ENCODE data around the gene KCNT2.

The KCNT2 gene

GRCh38 chr1:196209983-196210382 is 398.3 kb downstream of the KCNT2 start:
- Histone ChIP-seq H3K9me3 (ENCODE audit: insufficient read depth, low read length) (no peaks in the 10 kb centered on the region), H3K36me3 (ENCODE audit: insufficient read depth, insufficient read length, low read length) (no peaks in the 10 kb centered on the region), H3K27me3 (ENCODE audit: insufficient read depth, insufficient read length) (no peaks in the 10 kb centered on the region), H3K4me1 (ENCODE audit: insufficient read depth, insufficient read length) (no peaks in the 10 kb centered on the region), H3K4me3 (ENCODE audit: insufficient read length, low read depth) (no peak overlapping the region), H3K9ac (ENCODE audit: insufficient read length, low read depth) (no peak overlapping the region)
- DNase-seq (ENCODE audit: low read depth, low spot score) = no peak
- TF ChIP-seq ZNF274 (IDR thresholded peaks at IDR 0.05; ENCODE audit: low read depth, low read length) (no peak), SUZ12 (IDR thresholded peaks at IDR 0.05; ENCODE audit: extremely low read depth, insufficient read depth, insufficient read length) (no peak), YY1 (IDR thresholded peaks at IDR 0.05; ENCODE audit: insufficient read depth, insufficient read length) (no peak)

- Histone ChIP-seq H3K4me3 (ENCODE audit: insufficient read length, low read depth) (no peak overlapping the region), H3K27me3 (ENCODE audit: insufficient read depth, insufficient read length) (no peaks in the 10 kb centered on the region), H3K9me3 (ENCODE audit: insufficient read depth, low read length) (no peaks in the 10 kb centered on the region), H3K36me3 (ENCODE audit: insufficient read depth, insufficient read length, low read length) (no peaks in the 10 kb centered on the region), H3K4me1 (ENCODE audit: insufficient read depth, insufficient read length) (no peaks in the 10 kb centered on the region), H3K9ac (ENCODE audit: insufficient read length, low read depth) (no peak overlapping the region)
- DNase-seq (ENCODE audit: low read depth, low spot score) = no peak
- TF ChIP-seq ZNF274 (IDR thresholded peaks at IDR 0.05; ENCODE audit: low read depth, low read length) (no peak), SUZ12 (IDR thresholded peaks at IDR 0.05; ENCODE audit: extremely low read depth, insufficient read depth, insufficient read length) (no peak), YY1 (IDR thresholded peaks at IDR 0.05; ENCODE audit: insufficient read depth, insufficient read length) (no peak)
These were observed 399.0 kb downstream of the KCNT2 start for GRCh38 chr1:196209265-196209664.

- Histone ChIP-seq H3K27me3 (ENCODE audit: insufficient read depth, insufficient read length) (no peaks in the 10 kb centered on the region), H3K9ac (ENCODE audit: insufficient read length, low read depth) (no peak overlapping the region), H3K4me3 (ENCODE audit: insufficient read length, low read depth) (no peak overlapping the region), H3K4me1 (ENCODE audit: insufficient read depth, insufficient read length) (no peaks in the 10 kb centered on the region), H3K36me3 (ENCODE audit: insufficient read depth, insufficient read length, low read length) (no peaks in the 10 kb centered on the region), H3K9me3 (ENCODE audit: insufficient read depth, low read length) (no peaks in the 10 kb centered on the region)
- no peak for DNase-seq (ENCODE audit: low read depth, low spot score)
- TF ChIP-seq SUZ12 (IDR thresholded peaks at IDR 0.05; ENCODE audit: extremely low read depth, insufficient read depth, insufficient read length) (no peak), ZNF274 (IDR thresholded peaks at IDR 0.05; ENCODE audit: low read depth, low read length) (no peak), YY1 (IDR thresholded peaks at IDR 0.05; ENCODE audit: insufficient read depth, insufficient read length) (no peak)
These were observed 400.5 kb downstream of the KCNT2 start for GRCh38 chr1:196207612-196208217.

GRCh38 chr1:196205882-196206281 is 402.4 kb downstream of the KCNT2 start:
- DNase-seq (ENCODE audit: low read depth, low spot score) = no peak
- TF ChIP-seq YY1 (IDR thresholded peaks at IDR 0.05; ENCODE audit: insufficient read depth, insufficient read length) (no peak), SUZ12 (IDR thresholded peaks at IDR 0.05; ENCODE audit: extremely low read depth, insufficient read depth, insufficient read length) (no peak), ZNF274 (IDR thresholded peaks at IDR 0.05; ENCODE audit: low read depth, low read length) (no peak)
- H3K36me3 ChIP-seq (ENCODE audit: insufficient read depth, insufficient read length, low read length) = no peaks in the 10 kb centered on the region

GRCh38 chr1:196196486-196196885 is 411.8 kb downstream of the KCNT2 start:
- H3K9me3 ChIP-seq (ENCODE audit: insufficient read depth, low read length) = no peaks in the 10 kb centered on the region
- H3K27me3 ChIP-seq (ENCODE audit: insufficient read depth, insufficient read length) = no peaks in the 10 kb centered on the region
- no peak for DNase-seq (ENCODE audit: low read depth, low spot score)
- H3K4me1 ChIP-seq (ENCODE audit: insufficient read depth, insufficient read length) = no peaks in the 10 kb centered on the region
- TF ChIP-seq ZNF274 (IDR thresholded peaks at IDR 0.05; ENCODE audit: low read depth, low read length) = no peak
- no peak for TF ChIP-seq SUZ12 (IDR thresholded peaks at IDR 0.05; ENCODE audit: extremely low read depth, insufficient read depth, insufficient read length)
- no peak for TF ChIP-seq YY1 (IDR thresholded peaks at IDR 0.05; ENCODE audit: insufficient read depth, insufficient read length)
- no peaks in the 10 kb centered on the region for H3K36me3 ChIP-seq (ENCODE audit: insufficient read depth, insufficient read length, low read length)
- no peak overlapping the region for H3K9ac ChIP-seq (ENCODE audit: insufficient read length, low read depth)
- no peak overlapping the region for H3K4me3 ChIP-seq (ENCODE audit: insufficient read length, low read depth)

More at GRCh38 chr1:196205882-196206281, 402.4 kb downstream of the KCNT2 start:
- Histone ChIP-seq H3K4me3 (ENCODE audit: insufficient read length, low read depth) (no peak overlapping the region), H3K9me3 (ENCODE audit: insufficient read depth, low read length) (no peaks in the 10 kb centered on the region), H3K4me1 (ENCODE audit: insufficient read depth, insufficient read length) (no peaks in the 10 kb centered on the region), H3K9ac (ENCODE audit: insufficient read length, low read depth) (no peak overlapping the region), H3K27me3 (ENCODE audit: insufficient read depth, insufficient read length) (no peaks in the 10 kb centered on the region)

GRCh38 chr1:196193896-196194559 is 414.2 kb downstream of the KCNT2 start:
- H3K9me3 ChIP-seq (ENCODE audit: insufficient read depth, low read length) = no peaks in the 10 kb centered on the region
- no peak overlapping the region for H3K4me3 ChIP-seq (ENCODE audit: insufficient read length, low read depth)
- H3K4me1 ChIP-seq (ENCODE audit: insufficient read depth, insufficient read length) = no peaks in the 10 kb centered on the region
- H3K27me3 ChIP-seq (ENCODE audit: insufficient read depth, insufficient read length) = no peaks in the 10 kb centered on the region
- no peak for TF ChIP-seq YY1 (IDR thresholded peaks at IDR 0.05; ENCODE audit: insufficient read depth, insufficient read length)
- TF ChIP-seq ZNF274 (IDR thresholded peaks at IDR 0.05; ENCODE audit: low read depth, low read length) = no peak
- DNase-seq (ENCODE audit: low read depth, low spot score) = no peak
- H3K36me3 ChIP-seq (ENCODE audit: insufficient read depth, insufficient read length, low read length) = no peaks in the 10 kb centered on the region
- no peak overlapping the region for H3K9ac ChIP-seq (ENCODE audit: insufficient read length, low read depth)

- H3K9ac ChIP-seq (ENCODE audit: insufficient read length, low read depth) = no peak overlapping the region
- H3K9me3 ChIP-seq (ENCODE audit: insufficient read depth, low read length) = no peaks in the 10 kb centered on the region
- H3K27me3 ChIP-seq (ENCODE audit: insufficient read depth, insufficient read length) = no peaks in the 10 kb centered on the region
- H3K4me1 ChIP-seq (ENCODE audit: insufficient read depth, insufficient read length) = no peaks in the 10 kb centered on the region
- H3K4me3 ChIP-seq (ENCODE audit: insufficient read length, low read depth) = no peak overlapping the region
- DNase-seq (ENCODE audit: low read depth, low spot score) = no peak
- no peaks in the 10 kb centered on the region for H3K36me3 ChIP-seq (ENCODE audit: insufficient read depth, insufficient read length, low read length)
- no peak for TF ChIP-seq YY1 (IDR thresholded peaks at IDR 0.05; ENCODE audit: insufficient read depth, insufficient read length)
- TF ChIP-seq ZNF274 (IDR thresholded peaks at IDR 0.05; ENCODE audit: low read depth, low read length) = no peak
- no peak for TF ChIP-seq SUZ12 (IDR thresholded peaks at IDR 0.05; ENCODE audit: extremely low read depth, insufficient read depth, insufficient read length)
These were observed 424.3 kb downstream of the KCNT2 start for GRCh38 chr1:196183941-196184340.

Measured in NT2/D1 (cell line).